Fibroblast of gingiva (primary cell): Measurements from ENCODE around the gene OPALIN.

Source experiments
- DNase-seq: peaks from one replicate; pipeline ENCODE4 v3.0.0-alpha.2; 2011; ENCODE audit warnings: low read depth

OPALIN gene

GRCh38 chr10:96374004-96374403, 15.2 kb upstream of the OPALIN start:
- DNase-seq: no peak

- no peak for DNase-seq
Measured at GRCh38 chr10:96371356-96371755, 12.6 kb upstream of the OPALIN start.

GRCh38 chr10:96370584-96371157, 11.9 kb upstream of the OPALIN start:
- DNase-seq: peak; percentile 5

- DNase-seq: no peak
Measured at GRCh38 chr10:96369890-96370583, 11.2 kb upstream of the OPALIN start.

DNA sequence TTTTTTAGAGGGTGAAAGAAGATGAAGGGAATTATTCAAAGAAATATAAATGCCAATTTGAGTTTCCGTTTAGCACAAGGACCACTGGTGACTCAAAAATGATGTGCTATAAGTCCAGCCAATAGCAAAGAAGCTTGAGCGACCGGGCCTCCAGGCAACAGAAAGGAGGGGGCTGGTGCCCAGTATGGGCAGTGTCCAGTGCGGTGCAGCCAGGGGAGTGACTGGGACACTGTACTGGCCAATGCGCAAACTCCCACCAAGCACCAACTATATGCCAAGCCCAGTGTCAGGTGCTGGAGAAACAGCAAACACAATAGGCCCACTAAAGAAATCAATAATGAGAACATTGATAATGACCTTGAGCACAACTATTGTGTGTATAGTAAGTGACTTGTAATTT, 10.2 kb upstream of the OPALIN start:
- no peak for DNase-seq

DNA sequence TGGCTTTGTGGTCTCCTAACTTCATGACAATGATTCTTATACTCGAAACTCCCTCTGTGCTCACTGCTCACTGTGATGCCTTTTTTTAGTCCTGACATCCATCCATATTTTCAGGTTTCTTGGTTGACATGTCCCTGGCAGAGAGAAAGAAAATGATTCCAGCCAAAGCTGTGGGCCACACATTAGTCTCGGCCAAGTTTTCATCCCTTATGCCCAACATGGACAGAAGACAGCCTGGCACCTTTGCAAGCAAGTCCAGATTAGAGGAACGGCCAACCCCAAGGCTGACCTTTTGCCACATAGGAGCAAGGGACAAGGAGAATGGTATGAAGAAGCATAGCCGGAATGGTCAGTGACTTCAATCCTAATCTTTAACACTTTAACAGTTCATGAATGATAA, 8.7 kb upstream of the OPALIN start:
- DNase-seq: no peak

DNA sequence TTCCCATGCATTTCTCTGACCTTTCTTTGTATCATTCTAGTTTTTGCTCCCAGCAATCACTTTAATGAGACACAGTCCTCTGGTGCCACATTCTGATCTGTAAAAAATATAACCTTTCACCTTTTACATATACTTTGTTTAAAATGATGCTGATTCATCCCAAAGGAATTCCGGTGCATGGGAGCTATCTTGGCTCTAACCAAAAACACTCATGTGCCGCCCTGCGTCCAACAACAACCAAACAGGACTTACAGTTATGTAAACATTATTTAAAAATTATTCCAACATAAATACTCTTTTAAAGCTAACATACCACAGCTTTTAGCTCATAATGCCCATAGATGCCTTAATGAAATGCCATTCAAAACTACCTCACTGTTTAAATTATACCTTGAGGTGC, 7.7 kb upstream of the OPALIN start:
- peak; percentile 56 for DNase-seq

GRCh38 chr10:96365571-96365970, 6.8 kb upstream of the OPALIN start:
- no peak for DNase-seq

GRCh38 chr10:96360766-96361165, 2.0 kb upstream of the OPALIN start:
- DNase-seq: no peak

DNA sequence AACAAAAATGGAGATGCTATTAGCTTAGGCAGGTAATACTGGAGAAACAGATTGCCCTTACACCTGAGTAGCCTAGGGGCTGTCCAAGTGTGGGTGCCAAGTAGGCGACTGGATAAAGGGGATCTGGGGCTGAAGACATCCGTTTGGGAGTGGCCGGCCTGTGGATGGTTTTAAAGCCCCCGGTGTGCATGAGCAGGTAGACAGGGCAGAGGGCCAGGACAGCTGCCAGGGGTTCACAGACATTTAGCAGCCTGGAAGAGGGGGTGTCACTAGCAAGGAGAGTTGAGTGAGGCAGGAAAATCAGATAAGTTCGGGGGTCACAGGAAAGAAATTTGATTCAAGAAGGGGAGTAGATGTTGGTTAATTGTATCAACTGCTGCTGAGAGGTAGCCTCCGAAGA, 1.5 kb upstream of the OPALIN start:
- no peak for DNase-seq

DNA sequence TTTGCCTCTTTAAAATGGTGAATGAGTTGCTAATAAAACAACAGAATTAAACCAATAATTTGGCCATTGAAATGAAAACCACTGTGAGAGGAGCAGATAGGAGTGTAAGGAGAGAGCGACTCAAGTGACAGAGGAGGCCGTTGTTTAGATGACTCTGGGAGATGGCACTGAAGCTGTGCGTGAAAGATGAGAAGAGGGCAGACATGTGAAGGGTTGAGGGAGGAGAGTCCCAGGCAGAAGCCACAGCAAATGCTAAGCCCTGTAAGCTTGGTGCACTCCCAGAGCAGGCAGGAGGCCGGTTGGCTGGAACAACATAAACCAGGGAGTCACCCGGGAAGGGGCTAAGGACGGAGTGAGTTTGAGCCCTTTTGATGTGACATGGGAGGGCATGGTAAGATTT, 814 bp upstream of the OPALIN start:
- no peak for DNase-seq

DNA sequence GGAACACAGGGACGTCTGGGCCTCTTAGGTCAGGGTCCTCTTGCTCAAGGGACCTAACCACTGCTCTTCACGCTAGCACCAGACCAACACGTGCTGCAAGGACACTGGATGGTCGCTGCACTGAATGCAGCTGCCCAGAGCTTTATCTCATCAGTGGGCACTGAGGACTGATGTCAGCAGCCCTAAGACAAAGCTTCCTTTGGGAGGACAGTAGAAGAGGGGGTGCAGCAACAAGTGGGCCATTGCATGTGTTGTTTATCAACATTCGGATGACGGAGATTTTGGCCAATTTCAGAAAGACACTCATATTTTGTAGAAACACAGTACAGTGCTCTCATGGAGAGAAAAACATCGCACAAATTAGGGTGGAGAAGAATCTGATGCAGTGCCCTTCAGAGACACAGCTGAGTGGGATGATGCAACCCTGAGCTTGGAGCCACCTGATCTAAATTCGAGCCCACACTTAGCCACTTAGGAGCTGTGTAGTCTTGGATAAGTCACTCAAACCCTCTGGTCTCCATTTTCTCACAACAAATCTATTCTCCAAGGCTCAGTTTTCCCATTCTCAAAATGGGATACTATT, 1.7 kb downstream of the OPALIN start:
- DNase-seq: no peak

GRCh38 chr10:96352582-96352981, 6.2 kb downstream of the OPALIN start:
- DNase-seq: no peak

DNA sequence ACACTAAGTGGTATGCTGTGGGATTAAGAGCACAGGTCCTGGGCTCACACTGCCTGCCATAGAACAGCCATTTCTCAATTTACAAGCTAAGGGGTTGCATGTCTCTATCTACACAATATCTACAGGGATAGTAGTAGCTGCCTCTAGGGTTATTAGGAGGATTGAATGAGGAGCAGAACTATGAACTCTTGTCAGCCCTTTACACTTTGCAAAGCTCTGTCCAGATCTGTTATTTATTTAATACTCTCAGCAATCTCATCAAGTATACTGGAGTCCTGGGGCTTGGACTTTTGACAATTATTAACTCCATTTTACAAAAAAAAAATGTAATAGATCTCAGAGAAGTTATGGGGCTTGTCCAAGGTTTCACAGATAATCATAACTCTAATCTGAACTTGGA, 6.8 kb downstream of the OPALIN start:
- DNase-seq: no peak

DNA sequence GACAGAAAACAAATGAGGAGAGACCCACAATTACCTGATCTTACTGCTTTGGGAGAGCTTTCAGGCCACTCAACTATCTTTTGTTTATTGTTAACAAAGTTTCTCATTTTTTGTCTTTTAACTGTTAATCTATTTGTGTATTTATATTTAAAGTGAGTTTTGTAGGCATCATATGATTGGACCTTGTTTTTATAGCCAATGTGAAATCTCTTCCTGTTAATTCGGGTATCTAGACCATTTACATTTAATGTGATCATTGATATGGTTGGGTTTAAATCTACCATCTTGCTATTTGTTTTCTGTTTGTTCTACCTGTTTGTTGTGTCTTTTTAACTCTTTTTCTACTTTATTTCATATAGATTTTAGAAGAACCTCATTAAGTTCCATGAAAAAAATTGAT, 12.5 kb downstream of the OPALIN start:
- no peak for DNase-seq

DNA sequence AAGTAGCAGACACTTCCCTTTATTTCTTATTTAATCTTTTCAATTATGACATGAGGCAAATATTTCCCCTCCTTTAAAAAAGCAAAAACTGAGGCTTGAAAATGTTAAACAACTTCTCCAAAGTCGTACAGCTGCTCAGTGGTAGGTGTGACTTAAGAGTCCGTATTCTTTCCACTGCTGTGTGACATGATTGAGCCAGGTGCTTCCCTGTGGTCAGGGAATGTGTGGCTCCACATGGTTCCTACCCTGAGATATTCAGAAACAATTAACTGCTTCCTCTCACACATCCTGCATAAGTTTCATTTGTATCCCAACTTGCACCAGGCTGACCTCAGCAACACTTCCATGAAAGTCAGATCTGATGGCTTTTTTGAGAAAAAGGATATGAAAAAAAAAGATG, 13.6 kb downstream of the OPALIN start:
- no peak for DNase-seq

DNA sequence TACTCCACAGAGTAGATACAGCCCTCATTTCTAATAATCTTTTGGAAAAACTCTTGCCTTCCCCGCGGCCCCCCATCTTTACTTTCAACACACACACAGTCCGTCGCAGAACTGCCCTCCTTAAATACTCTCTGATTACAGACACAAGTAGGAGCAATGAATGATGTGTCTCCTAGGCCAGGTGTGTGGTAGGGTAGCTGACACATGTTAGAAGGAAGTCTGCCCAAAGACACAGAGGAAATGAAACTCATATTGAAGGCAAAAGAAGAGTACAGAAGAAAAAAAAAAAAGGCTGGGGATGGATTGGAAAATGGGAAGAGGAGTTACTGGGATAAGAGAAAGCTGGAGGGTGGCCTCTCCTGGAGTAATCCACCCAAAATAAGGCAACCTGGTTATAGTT, 14.6 kb downstream of the OPALIN start:
- DNase-seq: no peak

DNA sequence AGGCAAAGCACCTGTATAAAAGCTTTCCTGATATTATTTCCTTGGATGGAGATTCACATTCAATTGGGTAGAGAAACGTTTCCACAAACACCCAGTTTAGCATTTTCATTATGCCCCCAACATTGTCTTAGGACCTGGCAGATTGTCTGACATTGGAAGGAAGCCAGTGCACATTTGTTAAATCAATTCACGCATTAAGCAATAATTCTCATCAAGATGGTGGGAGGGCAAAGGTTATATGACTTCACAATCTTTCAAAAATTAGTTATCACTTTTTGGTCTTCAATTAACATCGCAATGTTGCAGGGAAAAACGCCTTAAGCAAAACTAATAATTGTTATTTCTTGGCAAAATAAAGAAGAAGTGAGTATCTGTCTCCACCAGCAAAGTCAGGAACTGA, 16.4 kb downstream of the OPALIN start:
- DNase-seq: no peak

- no peak for DNase-seq
Measured at GRCh38 chr10:96341219-96342182, 17.3 kb downstream of the OPALIN start.

DNA sequence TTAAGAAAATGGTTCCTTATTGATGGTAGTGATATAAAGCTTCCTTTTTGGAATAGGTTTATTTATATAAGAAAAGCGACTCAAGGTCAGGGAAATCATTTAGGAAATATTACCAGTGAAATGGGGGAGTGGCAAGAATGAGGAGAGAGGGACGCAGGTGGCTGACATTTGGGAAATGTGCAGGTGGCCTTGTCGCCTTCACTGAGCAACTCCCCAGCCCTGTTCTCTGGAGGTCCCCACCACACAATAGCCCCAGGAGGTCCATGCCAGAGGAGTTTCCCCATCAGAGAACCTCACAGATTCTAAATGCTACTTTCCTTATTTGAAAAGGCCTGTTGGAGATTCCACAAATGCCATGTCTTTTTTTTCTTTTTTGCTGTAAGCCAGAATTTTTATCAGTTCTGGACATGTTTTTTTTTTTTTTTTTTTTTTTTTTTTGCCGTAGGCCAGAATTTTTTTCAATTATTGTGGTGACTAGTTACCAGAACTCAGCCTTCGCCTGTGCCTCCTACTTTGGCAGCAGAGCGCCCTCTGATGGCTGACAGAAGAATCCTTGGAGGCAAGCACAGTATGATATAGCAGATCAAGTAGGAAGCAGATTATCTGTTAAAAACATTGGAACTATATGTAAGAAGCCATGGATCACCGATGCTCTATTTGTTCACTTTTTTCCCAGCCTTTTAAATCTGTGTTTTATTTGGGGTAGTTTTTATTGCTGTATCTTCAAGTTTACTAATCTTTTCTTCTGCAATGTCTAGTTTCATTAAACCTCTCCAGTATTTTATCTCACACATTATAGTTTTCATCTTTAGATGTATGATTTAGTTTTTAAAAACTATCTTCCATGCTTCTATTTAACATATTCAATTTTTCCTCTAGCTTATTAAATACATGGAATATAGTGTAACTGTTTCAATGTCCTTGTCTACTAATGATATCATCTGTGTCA, 18.6 kb downstream of the OPALIN start:
- DNase-seq: peak; percentile 52

DNA sequence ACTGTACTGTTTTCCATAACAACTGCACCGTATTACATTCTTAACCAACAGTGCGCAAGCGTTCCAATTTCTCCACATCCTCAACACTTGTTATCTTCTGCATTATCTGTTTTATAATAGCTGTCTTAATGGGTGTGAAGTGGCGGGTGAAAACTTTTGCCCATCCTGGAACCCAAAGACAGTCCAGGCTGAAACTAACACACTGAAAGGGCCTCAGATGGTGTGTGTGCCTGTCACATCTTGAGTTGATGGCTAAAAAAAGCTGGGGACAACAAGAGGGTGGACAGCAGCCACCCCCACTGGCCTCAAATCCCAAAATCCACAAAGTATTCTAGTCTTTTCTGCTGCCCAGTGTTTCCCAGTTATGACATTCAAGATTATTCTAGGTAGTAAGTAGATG, 19.4 kb downstream of the OPALIN start:
- DNase-seq: no peak
